ENCODE results near the gene CDH13.

Gene CDH13

DNA sequence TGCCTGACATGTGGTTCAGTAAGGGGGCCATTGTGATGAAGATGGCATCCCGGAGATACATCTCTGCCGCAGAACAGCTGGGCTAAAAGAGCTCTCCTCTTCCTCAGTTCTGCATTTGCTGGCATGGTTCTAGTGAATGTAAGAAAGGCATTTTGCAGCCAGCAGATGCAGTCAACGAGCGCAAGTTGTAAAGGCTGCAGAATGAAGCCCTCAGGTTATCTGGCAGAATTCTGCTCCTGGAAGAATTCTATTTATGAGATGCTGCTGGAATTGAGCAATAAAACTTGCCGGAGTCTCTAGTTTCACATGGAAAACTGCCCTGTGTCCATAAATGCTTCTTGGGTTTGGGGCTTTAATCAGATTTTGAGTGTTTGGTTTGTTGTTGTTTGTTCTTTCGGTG, 1004.2 kb downstream of the CDH13 start:
- FAIRE-seq (no peak), DNase-seq (ENCODE audit: low spot score) (no peak)

DNA sequence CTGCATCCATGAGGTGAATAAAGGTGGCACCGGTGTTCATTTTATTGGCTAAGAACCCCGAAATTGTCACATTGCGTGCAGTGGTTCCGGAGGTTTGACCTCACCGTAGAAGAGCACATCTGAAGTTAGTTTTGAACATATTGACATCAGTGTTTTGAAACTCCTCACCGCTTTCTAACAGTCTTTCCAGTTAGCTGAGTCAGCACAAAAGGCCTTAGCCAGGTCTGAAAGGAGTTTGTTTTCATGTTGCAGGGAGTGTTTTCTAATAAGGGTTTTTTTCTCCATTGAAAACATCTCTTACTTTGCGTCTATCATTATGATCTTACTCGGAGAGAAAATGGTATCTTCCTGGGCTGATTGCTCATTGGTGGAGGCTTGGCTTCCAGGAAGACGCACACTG, 1006.5 kb downstream of the CDH13 start:
- no peak for DNase-seq (ENCODE audit: low spot score)
- FAIRE-seq: no peak

DNA sequence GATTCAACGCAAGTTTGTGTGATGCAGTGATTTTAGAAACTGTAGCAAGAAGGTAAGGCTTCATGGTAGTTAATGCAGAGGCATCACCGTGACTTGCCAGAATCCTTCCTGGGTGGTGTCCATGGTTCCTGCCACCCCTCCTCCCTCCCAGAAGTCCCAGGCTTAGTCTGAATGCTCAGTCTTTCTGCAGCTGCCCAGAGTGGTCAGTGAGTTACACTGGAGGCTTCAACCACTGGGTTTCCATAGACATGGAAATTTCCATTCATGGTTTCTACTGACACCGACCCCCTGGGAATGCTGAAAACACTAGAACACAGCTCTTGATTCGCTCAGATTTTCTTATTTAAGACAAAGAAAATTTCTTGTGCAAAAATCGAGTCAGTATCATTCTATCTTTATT, 1021.6 kb downstream of the CDH13 start:
- DNase-seq (ENCODE audit: low spot score) (no peak), FAIRE-seq (no peak)

DNA sequence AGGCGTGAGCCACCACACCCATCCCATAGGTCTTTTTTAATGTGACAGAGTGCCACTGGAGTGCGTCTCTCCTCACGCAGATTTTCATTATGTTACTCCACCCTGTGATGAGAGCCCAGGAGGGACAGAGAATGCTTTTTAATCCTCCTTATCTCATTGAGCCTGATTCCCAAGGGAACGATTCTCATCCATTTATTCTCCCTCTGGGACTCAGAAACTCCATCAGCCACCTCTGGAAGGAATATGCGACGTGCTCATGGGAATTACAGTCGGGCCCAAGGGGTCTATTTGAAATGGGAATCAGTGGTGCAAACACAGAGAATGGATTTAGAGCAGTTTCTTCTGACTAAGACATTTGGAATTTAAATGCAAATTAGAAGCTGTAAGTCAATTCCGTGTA, 1025.1 kb downstream of the CDH13 start:
- DNase-seq (ENCODE audit: low spot score) (no peak), FAIRE-seq (no peak)

DNA sequence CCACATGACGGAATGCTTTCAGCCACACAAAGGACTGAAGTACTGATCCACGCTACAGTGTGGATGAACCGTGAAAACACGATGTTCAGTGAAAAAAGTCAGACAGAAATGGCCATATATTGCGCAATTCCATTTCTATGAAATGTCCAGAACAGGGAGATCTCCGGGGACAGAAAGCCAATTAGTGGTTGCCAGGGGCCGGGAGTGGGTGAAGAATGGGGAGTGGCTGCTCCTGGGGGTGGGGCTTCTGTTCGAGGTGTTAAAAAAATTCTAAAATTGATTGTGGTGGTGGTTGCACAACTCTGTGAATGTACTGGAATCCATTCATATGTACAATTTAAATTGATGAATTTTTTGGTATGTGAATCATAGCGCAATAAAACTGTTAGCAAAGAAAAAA, 1026.2 kb downstream of the CDH13 start:
- DNase-seq (ENCODE audit: low spot score) (no peak), FAIRE-seq (no peak)

DNA sequence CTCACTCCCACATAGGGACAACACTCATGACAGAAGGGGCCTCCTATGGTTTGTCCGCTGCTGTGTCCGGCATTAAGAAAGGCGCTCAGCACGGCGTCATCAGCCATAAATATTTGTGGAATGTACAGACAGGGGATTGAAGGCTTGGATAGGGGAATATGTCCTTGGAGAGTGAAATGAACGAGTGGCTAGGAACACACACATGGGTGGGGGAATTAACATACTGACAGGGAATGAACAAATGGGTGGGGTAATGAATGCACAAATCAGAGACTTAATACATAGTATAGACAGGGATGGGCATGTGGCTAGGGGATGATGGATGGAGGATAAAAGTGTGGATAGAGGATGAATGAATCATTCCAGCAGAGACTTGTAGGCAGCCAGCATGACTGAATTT, 1027.0 kb downstream of the CDH13 start:
- DNase-seq (ENCODE audit: low spot score): peak; percentile 13
- no peak for FAIRE-seq

DNA sequence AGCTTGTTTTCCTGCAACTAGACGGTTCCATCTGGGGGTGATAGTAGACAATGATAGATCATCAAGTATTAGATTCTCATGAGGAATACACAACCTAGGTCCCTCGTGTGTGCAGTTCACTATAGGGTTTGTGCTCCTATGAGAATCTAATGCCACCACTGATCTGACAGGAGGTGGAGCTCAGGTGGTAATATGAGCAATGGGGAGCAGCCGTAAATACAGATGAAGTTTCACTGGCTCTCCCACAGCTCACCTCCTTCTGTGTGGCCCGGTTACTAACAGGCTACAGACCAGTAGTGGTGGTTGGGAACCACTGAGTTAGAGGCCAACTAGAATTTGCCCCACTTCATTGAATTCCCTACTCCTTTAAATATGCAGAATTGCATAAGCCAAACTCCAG, 1033.5 kb downstream of the CDH13 start:
- no peak for DNase-seq (ENCODE audit: low spot score)
- no peak for FAIRE-seq

DNA sequence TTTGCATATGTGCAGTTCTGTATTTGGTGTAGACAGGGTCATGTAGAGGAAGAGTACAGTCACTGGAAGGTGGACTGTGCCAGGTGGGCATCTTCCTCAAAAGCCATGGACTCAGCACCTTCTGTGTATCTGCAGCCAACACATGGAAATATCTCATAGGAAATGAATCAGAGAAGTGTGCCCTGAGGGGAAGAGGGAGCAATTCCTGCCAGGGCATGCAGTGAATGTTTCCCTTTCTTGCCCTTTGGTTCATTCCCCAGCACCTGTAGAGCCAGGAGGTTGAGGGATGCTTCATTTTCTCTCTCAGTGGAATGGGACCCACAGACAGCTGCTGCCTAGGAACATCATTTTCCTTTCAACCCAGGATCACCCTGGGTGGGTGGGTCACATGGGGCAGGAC, 1034.9 kb downstream of the CDH13 start:
- FAIRE-seq: no peak
- DNase-seq (ENCODE audit: low spot score): no peak

DNA sequence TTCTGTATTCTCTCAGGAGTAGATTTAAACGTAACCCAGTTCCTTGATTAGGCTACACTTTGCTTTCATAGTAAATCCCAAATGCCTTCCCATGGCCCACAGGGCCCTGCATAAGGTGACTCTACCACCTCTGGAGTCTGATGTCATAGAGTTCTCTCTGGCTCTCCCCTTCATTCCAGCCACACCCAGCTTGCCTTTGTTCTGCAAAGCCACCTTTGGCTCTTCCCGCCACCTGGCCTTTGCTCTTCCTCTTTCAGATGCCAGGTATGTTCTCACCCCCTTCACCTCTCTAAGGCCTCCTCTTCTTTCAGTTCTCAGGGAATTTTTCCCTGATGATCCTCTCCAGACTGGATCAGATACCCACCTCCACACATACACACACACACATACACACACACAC, 1039.7 kb downstream of the CDH13 start:
- FAIRE-seq: no peak
- DNase-seq (ENCODE audit: low spot score): no peak

DNA sequence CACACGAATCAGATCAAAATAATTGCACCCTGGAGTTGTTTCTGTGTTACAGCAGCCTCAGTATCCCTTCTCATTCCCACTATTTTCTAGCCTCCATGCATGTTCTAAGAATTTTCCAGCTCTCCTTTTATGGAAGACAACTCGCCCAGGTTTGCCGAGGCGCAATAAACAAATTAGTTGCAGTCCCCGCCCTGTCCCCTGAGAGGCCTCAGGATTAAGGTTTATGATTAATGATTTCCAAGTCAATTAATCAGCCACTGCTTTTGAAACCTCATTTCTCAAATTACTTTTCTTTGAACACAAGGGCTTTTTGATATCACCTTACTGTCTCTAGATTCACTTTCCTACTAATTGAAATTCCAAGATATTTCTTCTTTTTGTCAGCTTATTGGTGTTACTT, 1042.7 kb downstream of the CDH13 start:
- FAIRE-seq (no peak), DNase-seq (ENCODE audit: low spot score) (no peak)

DNA sequence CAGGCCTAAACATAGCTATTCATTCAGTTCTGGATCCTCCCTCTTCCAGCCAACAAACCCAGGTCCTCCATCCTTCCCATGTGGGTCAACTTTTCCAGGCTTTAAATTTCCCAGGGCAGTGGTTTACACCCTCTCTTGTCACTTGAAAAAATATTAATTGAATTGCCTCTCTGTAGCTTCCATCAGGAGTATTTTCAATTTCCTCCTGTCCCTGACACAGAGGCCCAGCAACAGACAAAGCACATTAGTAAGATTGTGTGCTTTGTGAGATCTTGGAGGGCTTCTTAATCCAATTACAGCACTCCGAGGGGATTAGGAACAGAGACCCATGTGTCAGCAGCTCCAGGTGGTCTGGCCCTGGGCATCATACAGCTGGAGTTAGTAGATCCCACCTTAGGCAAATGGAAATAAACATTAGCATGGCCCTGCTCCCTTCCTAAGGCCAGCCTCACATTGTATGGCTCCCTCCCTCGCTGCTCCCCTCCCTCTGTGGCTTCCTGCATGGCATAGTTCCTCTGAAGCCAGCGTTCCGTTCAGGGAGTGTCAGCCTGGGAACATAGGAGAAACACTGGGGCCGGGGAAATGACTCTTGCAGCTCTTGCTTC, 1048.3 kb downstream of the CDH13 start:
- FAIRE-seq (no peak), DNase-seq (ENCODE audit: low spot score) (no peak)

DNA sequence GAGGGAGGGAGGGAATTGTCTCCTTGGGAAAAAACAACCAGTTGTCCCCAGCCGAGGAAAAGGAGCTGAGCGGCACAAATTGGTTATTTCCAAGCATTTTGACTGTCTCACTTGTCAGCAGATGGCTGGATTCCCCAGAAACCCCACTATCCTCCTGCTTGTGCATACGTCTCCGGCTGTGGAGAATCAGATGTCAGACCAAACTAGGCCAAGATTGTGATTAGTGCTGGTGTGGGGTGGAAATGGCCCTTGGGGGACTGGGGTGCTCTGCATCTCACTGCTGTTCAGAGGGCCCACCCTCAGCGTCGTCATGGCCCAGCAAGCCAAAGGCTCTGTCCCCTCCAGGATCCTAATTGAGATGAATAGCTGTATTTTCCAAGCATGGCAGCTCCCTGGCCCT, 1049.3 kb downstream of the CDH13 start:
- FAIRE-seq (no peak), DNase-seq (ENCODE audit: low spot score) (no peak)

DNA sequence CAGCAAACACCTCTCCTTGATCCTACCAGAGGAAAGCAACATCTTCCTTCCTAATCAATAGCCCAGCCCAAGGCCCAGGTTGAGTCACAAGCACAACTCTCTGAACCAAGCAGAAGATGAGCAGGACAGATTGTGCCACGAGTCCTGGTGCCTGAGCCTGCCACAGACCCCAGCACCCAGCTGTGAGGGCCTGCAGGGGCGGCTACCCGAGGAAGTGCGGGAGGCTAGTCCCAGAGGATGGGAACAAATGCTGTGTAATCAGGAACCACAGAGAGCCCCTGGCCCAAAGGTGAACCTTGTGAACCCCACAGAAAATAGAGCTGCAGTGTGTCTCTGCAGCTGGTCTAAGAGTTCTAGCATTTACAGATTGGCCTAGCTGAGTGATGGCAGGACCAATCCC, 1054.2 kb downstream of the CDH13 start:
- no peak for FAIRE-seq

DNA sequence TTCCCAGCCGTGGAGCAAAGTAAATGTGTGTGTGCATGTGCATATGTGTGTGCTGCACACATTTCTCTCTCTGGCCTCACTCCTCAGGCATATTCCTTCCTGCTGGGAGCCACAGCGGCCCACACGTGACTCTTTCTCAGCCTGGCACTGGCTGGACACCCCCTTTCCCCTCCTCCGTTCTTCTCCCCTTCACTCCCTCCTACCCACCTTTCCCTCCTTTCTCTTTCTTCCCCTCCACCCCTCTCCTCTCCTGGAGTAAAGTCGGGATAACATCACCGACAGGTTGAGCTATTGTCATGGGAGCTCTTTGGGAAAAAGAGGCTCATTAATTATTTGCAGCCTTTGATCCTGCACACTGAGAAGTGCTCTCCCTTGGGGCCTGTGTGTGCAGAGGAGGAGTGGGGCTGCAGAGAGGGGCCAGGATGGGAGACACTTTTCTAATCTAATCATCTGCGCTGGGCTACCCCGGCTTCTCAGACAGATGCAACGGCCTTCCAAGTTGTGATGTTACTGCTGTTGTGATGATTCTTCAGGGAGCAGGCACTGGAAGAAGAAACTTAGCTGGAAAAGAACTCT, 1054.7 kb downstream of the CDH13 start:
- DNase-seq (ENCODE audit: low spot score) (no peak), FAIRE-seq (no peak)

More for the DNA sequence above, 1054.2 kb downstream of the CDH13 start:
- no peak for DNase-seq (ENCODE audit: low spot score)

DNA sequence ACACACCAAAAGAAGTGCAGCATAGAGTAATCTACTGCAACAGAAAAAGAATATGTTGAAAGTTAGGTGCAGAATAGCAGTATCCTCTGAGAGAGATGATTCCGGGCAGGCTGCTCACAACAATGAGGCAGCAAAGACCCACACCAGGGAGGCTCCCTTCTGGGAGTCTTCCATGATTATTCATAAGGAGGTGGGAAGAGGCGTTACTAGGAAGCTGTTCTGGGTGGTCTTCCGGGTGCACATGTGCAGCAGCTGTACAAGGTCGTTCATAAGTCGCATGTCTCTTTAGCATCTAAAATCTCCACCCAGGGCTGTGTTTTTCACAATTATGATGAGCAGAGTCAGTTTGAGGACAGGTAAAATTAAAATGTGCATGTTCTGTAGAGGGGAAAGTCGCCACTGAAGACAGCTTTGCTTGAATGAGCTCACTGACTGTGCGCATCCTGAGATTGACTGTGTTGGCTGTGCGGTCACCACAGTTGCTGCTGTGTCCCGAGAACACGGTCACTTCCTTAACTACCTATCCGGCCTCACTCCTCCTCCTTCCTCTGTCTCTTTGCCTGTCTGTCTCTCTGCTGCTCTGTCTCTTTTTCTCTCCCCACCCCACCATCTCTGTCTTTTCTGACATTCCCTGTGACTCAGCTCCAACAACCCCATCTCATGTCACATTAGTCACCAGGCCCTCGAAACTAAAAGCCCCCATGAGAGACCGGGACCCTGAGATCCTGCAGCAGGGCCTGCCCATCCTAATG, 1055.5 kb downstream of the CDH13 start:
- peak; percentile 84 for FAIRE-seq
- peak; percentile 93 for DNase-seq (ENCODE audit: low spot score)

DNA sequence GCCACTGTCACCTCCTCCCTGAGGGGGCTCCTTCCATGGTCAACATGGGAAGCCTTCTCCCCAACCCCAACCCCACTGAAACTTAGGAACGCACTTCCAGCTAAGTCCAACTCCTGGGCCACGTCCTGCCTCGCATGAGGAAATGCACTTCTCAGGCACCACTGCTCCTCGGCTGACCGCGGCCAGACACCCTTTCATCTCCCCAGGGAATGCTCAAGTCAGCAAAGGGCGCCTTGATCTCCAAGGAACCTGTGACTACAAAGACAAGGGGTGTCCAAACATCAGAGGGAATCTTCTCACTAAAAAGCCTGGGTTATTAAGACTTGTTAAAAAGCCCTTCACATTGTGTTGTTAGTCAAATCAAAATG, 1056.1 kb downstream of the CDH13 start:
- peak; percentile 77 for DNase-seq (ENCODE audit: low spot score)
- no peak for FAIRE-seq

DNA sequence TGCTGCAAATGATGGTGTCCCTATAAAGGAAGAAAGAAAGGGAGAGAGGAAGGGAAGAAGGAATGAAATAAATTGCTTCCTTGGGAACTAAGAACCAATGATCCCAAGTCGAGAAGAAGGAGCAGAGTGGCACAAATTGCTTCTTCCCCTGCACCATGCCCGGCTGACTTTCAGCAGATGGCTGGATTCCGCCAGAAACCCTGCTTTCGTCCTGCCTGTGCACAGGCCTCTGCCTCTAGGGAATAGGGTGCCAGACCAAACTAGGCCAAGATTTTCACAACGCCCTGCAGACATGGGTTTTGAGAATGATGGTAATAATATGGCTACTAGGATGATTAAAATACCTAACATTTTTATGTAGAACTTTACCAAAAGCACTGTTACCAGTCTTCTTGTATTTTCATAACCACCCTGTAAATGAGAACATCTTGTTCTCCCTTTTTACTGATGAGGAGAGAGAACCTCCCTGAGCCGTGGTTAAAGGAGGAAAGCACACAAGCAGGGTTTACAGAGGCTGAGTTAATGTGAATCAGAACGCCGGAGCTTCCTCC, 1058.9 kb downstream of the CDH13 start:
- no peak for FAIRE-seq
- no peak for DNase-seq (ENCODE audit: low spot score)

DNA sequence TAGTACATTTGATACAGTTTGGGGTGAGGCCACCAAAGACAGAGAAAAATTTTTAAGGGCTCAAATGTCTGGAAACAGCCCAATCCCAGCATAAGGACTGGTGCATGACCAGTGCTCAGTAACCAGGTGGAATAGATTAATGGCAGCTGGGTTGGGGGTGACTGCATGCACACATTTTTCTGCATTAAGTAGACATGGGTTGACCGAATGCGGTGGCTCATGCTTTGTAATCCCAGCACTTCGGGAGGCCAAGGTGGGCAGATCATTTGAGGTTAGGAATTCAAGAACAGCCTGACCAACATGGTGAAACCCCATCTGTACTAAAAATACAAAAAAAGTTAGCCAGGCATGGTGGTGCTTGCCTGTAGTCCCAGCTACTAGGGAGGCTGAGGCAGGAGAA, 1060.0 kb downstream of the CDH13 start:
- no peak for DNase-seq (ENCODE audit: low spot score)
- FAIRE-seq: no peak

DNA sequence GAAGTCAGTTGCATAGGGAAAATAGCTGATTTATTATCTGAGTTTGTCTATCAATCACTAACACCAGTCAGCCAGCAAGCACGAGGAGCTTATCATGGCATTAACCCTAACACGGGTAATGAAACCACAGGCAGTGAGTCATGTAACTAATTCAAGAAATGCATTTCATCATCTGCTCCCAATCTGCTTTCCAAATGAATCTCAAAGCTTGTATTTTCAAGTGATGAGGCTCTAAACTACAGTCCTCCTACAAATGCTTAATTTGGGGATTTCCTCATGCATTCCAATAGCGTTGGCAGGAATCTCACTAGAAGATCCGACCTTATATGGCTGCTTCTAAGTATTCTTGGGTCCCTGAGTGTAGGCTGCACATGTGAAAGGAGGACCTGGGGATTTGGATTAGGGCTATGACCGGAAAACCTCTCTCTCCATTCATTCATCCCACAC, 1062.6 kb downstream of the CDH13 start:
- DNase-seq (ENCODE audit: low spot score) (peak; percentile 97), FAIRE-seq (peak; percentile 98)

DNA sequence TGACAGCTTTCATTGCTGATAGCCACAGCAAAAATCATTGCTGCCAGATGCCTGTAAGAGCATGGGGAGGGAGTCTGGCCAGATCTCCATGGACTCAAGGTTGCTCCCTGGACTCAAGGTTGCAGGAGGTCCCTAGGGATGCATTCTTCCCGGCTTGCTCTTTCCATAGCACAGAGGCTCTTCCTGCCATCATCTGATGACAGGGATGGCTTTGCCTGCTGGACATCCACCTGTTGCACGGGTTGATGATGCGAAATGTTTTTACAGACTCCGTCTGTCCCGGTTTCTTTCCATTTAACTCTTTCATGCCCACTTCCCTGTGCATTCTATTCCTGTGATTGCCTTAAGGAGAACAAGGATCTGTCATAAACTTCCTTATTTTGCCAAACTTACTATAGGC, 1065.5 kb downstream of the CDH13 start:
- no peak for FAIRE-seq

DNA sequence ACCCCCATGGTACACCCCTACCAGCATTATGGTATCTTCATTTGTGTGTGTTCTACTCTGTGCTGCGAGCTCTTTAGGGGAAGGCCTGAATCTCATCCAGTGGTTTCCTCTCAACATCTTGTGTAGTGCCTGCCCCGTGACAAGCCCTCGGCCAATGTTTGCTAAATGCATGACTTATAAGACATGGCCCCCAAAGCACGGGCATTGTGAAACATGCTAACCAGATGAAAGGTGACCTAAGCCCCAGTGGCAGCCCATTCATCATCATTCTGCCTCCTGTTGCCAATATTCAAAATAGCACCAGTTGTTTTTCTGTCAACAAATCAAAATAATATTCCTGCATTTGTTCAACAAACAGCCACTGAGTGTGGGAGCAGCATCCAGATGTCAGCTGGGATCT, 1072.2 kb downstream of the CDH13 start:
- FAIRE-seq (no peak), DNase-seq (ENCODE audit: low spot score) (no peak)

More for the DNA sequence above, 1065.5 kb downstream of the CDH13 start:
- no peak for DNase-seq (ENCODE audit: low spot score)

DNA sequence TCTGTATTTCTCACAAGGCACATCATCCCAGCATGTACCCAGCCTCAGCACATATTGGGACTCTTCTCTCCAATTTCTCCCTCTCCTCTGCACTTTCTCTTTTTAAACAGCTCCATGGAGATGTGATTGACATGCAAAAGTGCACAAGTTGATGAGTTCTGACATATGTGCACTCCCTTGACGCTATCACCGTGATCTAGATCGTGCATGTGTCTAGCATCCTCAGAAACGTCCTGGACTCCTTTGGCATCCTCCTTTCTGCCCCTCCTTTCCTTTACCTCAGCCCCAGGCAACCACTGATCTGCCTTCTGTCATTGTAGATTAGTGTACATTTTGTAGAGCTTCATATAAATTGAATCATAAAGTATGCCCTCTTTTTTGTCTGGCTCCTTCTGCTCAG, 1073.0 kb downstream of the CDH13 start:
- DNase-seq (ENCODE audit: low spot score) (no peak), FAIRE-seq (no peak)

DNA sequence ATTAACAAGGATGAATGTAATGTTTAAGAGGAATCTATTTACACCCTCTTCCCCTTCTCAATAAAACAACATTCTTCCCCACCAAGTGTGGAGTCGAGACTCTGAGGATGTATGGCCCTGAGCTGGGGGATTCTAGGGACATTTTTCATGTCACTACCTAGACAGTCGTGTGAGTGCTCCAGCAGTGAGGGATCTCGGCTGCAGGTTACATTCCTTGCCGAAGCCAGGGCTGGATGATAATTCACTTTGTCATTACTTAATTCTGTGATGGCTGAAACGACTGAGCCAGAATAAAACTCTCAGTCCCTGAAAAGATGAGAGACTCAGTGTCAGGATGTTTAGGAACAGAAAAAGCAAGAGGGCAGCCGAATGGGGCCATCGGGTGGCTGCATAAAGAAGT, 1074.1 kb downstream of the CDH13 start:
- FAIRE-seq (no peak), DNase-seq (ENCODE audit: low spot score) (no peak)

Measured in RCC 7860 (cell line).